H1 (cell line): ENCODE data around the gene POU2AF3. TPM values are rescaled to one million over a fixed set of nuclear protein-coding genes. Genes with fewer than 3 reads are reported as not detected.

ENCODE experiments used
- CEBPB ChIP-seq: IDR thresholded peaks from 2 replicates; pipeline ENCODE4 v1.6.1; 2012; ENCODE audit warnings: low read depth, low read length
- polyA plus RNA-seq, 7 experiments: library from polyadenylated mRNA; depleted of rRNA in 3 of 7; stranded (reverse) in 5 of 7; unstranded in 2 of 7; fragments of >200 nt in 5 of 7; fragments of 200-250 nt in 2 of 7; gene quantifications; 1 replicate in 5 of 7; 2 replicates in 1 of 7; 4 replicates in 1 of 7; pipeline versions ENCODE4 v1.2.1 to v1.2.3, GENCODE V29; 2011 to 2013; ENCODE audit warnings: missing spikeins in 2 of 7, mixed read lengths in 2 of 7
- total RNA-seq: library from RNA; stranded (reverse); fragmentation: NEBNext Ultra II Directional; extraction: Animal tissue kit (Norgen Biotek cat#: 25700); gene quantifications from 2 replicates; pipeline ENCODE4 v1.2.1, GENCODE V29; 2021

Gene POU2AF3
- total and polyA plus RNA-seq, 2 of the 8 experiments (the other 6 are each of a cell fraction or from before 2014, with no cell fraction given): 1.2 to 5.7 TPM

DNA sequence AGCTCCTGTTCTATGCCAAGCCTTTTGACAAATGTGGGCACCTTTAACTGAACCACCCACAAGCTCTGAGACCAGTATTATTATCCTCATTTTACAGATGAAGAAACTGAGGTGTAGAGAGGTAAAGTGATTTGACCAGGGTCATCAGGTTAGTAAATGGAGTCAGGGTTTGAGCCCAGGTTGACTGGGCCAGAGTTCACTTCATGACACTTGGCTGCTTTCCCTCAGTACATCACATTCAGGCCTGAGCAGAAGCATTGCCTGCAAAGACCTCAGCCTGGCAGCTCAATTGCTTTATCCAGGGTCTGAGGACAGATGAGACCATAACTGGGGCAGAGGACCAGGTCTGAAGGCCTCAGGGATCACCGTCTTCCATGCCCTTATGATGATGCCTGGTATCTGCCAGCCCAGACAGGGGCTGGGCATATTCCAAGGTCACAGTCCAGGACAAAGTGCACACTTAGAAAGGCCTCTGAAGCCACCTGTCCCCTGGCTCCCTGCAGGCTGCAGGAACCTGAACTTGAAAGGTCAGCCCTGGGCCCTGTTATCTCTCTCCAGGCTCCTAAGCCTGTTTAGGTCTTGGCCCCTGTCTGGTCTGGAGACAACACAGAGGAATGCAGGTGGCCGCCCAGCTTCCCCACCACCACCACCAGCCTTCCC lies 32.0 kb downstream of the POU2AF3 start (continued):
- TF ChIP-seq CEBPB: no peak
